HG03439 (cell line): Measurements from ENCODE around the gene SLC66A2.

Experiments
- ATAC-seq: cut with Tn5 transposase; IDR thresholded peaks from one replicate; pipeline ENCODE4 v1.9.1; 2021; ENCODE audit warnings: mild to moderate bottlenecking, moderate library complexity; ENCODE audit not compliant: unreplicated experiment

Gene SLC66A2

DNA sequence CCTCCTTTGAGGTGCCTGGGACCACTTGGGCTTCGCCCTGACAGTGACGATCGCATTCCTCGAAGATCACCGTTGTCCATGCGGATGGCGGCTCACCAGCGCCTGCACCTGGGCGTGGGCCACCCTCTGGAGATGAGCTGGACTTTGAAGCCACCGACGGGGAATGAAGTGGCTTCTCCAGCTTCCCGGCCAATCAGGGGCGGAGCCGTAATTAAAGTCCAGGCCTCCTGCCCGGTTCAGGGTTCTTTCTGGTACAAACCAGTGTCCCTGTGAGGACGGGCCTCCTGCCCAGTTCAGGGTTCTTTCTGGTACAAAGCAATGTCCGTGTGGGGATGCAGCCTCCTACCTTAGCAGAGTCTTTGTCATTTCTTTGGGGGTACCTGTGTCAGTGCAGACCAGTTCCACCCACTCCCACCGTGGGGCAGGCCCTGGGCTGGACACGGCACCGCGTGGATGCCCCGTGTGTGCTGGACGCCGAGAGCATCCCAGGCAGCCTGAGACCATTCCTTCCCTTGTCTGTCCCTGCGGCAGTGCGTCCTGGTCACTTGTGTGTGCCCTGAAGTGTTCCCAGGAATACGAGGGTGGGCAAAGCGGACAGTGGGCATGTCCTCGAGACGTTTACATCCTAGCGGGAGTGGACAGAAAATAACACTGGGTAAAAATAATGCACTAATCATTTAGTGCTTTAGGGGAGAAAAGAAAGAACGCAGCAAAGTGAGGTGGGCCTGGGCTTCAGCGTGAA, 98.7 kb downstream of the SLC66A2 start:
- ATAC-seq = no peak
